Skin of body (tissue), 2 donors: Measurements from ENCODE around the gene RBL1. TPM values are rescaled to one million over a fixed set of nuclear protein-coding genes. Genes with fewer than 3 reads are reported as not detected.
"Not testable (repeated sequence)": the region's sequence is repeated elsewhere in the genome, so short reads cannot be mapped to it uniquely, and the experiment has no call there.

Experiments
- DNase-seq: peaks from one replicate; lab custom pipeline; 2025; lab: John Stamatoyannopoulos, UW
- total RNA-seq: library from RNA; depleted of rRNA; stranded (reverse); fragments of >200 nt; gene quantifications from one replicate; pipeline ENCODE4 v1.2.3, GENCODE V29; 2014

The RBL1 gene
- total RNA-seq, 1 donor from 2014 or later = 8.9 TPM

DNA sequence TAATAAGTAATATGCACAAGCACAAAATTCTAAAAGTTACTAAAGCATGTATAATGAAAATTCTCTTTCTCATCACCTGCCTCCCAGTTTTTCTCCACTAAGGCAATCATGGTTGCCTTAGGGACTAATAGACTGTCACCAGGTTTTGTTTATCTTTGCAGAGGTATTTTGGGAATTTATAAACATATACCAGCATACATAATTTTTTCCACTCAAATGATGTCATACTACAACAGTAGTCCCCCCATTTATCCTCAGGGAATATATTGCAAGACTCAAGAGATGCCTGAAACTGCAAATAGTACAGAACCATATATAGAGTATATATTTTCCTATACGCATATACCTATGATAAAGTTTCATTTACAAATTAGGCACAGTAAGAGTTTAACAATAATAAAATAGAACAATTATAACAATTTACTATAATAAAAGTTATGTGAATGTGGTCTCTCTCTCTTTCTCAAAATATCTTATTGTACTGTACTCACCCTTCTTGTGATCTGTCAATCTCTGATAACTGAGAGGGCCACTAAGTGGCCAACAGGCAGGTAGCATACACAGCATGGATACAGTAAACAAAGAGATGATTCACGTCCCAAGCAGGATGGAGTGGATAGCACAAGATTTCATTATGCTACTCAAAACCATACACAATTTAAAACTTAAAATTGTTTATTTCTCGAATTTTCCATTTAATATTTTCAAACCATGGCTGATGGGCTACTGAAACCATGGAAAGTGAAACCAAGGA, 19.7 kb downstream of the RBL1 start:
- no peak for DNase-seq

DNA sequence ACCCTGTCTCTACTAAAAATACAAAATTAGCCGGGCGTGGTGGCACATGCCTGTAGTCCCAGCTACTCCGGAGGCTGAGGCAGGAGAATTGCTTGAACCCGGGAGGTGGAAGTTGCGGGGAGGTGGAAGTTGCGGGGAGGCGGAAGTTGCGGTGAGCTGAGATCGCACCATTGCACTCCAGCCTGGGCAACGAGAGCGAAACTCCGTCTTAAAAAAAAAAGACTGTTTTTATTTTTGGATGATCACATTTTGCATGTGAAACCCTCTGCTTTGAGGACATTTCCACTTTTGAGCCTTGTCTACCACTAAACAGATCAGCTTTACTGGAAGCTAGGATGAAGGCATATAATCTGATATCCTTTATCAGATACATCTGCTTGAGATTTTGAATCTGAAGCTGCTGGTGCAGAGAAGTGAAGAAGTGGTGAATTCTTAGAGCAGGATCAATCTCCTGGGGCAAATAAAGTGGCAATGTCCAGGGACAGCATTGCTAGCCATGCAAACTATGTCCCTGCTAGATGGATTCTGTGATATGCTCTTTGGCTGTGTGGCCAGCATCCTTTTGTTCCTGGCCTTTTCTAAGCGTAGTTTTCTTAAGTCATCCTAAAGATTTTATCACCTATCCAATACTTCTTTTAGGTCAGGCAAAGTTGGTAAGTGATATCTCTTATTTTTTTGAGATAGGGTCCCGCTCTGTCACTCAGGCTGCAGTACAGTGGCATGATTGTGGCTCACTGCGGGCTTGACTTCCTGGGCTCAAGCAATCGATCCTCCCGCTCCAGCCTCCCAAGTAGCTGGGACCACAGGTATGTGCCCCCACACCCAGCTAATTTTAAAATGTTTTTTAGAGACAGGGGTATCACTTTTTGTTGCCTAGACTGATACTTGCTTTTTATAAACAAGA, 23.3 kb downstream of the RBL1 start:
- DNase-seq = no peak

DNA sequence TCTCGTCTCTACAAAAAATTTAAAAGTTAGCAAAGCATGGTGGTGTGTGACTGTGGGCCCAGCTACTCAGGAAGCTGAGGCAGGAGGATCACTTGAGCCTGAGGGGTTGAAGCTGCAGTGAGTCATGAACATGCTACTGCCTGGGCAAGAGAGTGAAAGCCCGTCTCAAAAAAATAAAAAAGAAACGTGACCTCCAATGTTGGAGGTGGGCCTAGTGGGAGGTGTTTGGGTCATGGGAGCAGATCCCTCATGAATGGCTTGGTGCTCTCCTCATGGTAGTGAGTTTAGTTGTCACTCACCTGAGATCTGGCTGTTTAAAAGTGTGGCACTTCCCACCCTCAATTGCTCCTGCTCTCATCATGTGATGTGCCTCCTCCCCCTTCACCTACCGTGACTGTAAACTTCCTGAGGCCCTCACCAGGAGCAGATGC, 24.3 kb downstream of the RBL1 start:
- no peak for DNase-seq

DNA sequence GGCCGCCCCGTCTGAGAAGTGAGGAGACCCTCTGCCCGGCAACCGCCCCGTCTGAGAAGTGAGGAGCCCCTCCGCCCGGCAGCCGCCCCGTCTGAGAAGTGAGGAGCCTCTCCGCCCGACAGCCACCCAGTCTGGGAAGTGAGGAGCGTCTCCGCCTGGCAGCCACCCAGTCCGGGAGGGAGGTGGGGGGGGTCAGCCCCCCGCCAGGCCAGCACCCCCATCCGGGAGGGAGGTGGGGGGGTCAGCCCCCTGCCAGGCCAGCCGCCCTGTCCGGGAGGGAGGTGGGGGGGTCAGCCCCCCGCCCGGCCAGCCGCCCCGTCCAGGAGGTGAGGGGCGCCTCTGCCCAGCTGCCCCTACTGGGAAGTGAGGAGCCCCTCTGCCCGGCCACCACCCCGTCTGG, 26.2 kb downstream of the RBL1 start:
- not testable (repeated sequence) for DNase-seq

DNA sequence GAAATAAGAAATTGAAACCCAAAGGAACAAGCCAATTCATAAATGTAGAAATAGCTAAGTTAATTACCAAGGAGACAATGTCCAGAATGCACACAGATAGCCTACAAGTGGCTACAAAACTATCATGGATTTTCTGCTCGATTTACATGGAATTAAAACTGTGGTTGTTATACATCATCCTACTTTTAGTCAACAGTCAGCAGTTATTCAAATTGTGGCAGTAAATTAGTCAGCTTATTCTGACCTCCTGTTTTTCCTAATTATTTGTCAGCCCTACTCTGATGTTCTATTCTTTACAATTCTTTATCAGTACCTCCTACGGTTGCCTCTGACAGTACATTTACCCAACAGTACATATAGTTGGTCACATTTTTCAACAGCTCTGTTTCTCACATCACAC, 29.6 kb downstream of the RBL1 start:
- DNase-seq = no peak

DNA sequence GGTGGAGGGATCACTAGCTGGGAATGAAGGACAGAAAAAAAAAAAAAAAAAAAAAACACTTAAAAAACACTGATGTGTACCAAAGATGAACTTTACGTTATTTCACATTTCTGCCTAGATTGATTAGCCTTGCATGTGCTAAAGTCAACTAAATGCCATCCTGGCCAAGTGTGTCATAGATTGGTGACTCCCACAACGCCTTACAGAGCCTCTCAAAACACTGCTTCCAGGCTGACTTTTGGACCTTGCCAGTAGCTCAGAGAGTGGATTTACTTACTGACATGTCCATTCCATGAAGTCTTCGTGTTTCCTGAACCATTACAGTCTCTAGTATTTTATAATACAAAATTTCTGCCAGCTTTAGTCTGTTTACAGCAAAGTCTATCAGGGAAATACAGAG, 40.5 kb downstream of the RBL1 start:
- DNase-seq = no peak

DNA sequence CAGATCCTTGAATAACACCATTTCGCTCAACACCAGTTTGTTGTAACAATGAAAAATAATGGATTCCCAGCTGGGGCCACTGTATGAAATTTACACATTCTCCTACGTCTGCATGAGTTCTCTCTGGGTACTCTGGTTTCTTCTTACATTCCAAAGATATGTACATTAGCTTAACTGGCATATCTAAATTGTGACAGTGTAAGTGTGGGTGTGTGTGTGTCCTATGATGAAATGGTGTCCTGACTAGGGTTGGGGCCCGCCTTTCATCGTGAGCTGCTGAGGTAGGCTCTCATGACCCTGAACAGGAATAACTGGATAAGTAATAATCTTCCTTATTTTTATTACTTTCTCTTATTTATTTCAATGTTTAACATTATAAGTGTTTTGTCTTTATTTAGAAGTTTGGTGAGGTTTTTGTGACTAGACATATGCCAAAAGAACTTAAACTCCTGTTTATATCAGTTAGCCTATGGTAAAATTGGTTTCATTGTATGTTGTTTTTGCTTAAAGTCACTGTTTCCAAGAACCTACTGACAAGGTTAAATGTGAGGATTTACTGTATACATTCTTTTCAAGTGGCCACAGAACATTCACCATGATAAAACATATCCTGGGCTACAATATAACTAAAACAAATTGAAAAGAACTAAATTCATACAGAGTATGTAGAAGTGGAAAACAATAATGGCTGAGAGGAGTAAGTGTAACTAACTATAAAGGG, 42.4 kb downstream of the RBL1 start:
- no peak for DNase-seq

DNA sequence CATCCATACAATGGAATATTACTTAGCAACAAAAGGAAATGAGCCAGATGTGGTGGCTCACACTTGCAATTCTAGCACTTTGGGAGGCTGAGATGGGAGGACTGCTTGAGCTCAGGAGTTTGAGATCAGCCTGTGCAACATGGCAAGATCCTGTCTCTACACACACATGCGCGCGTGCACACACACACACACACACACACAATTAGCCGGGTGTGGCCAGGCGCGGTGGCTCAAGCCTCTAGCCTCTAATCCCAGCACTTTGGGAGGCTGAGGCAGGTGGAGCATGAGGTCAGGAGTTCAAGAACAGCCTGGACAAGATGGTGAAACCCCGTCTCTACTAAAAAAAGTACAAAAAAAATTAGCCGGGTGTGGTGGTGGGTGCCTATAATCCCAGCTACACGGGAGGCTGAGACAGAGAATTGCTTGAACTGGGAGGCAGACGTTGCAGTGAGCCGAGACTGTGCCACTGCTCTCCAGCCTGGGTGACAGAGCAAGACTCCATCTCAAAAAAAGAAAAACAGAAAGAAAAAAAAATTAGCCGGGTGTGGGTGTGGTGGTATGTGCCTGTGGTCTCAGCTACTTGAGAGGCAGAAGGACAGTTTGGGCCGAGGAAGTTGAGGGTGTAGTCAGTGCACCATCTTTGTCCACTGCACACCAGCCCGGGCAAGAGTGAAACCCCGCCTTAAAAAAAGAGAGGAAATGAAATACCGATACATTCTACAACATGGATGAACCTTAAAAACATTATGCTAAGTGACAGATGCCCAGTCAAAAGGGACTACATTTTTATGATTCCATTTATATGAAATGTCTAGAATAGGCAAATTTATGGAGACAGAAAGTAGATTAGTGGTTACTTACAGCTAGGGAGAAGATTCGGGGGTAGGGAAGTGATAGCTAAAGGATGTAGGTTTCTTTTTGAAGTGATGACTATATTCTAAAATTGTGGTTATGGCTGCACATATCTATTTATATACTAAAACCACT, 52.5 kb downstream of the RBL1 start:
- DNase-seq = no peak

DNA sequence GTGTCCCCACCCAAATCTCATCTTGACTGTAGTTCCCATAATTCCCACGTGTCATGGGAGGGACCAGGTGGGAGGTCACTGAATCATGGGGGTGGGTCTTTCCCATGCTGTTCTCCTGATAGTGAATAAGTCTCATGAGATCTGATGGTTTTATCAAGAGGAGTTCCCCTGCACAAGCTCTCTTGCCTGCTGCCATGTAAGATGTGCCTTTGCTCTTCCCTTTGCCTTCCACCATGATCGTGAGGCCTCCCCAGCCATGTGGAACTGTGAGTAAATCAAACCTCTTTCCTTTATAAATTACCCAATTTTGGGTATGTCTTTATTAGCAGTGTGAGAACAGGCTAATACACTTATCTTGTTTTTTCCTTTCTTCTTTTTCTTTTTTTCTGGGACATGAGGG, 56.4 kb downstream of the RBL1 start:
- not testable (repeated sequence) for DNase-seq

DNA sequence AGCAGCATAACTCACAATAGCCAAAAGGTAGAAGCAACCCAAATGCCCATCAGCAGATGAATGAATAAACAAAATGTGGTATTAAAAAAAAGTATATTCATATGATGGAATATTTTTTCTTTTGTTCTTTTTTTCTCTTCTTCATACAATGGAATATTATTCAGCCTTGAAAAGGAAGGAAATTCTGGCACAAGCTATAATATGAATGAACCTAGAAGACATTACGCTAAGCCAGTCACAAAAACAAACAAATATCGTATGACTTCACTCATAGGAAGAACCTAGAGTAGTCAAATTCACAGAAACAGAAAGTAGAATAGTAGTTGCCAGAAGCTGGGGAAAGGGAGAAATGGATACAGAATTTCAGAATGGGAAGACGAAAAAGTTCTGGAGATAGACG, 63.7 kb downstream of the RBL1 start:
- DNase-seq = no peak

DNA sequence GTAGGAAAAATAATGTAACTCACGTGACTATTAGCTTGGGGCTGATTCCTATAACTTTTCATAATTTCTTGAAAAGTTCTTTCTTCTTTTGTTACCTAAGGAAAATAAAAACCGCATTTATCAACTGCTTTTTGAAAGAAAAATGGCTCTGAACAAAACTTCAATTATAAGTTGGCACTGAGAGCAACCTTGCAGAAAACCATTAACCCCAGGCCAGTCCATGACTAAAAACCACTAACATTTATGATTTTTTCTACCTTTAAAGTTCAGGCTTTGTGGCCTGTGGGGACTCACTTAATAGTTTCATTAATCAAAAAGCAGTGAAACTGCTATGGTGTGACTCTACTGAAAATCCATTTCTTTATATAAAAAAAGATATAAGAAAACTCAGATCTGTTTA, 75.2 kb downstream of the RBL1 start:
- no peak for DNase-seq

DNA sequence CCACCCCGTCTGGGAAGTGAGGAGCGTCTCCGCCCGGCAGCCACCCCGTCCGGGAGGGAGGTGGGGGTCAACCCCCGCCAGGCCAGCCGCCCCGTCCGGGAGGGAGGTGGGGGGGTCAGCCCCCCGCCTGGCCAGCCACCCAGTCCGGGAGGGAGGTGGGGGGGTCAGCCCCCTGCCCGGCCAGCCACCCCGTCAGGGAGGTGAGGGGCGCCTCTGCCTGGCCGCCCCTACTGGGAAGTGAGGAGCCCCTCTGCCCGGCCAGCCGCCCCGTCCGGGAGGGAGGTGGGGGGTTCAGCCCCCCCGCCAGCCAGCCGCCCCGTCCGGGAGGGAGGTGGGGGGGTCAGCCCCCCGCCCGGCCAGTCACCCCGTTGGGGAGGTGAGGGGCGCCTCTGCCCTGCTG, 83.2 kb downstream of the RBL1 start:
- not testable (repeated sequence) for DNase-seq

DNA sequence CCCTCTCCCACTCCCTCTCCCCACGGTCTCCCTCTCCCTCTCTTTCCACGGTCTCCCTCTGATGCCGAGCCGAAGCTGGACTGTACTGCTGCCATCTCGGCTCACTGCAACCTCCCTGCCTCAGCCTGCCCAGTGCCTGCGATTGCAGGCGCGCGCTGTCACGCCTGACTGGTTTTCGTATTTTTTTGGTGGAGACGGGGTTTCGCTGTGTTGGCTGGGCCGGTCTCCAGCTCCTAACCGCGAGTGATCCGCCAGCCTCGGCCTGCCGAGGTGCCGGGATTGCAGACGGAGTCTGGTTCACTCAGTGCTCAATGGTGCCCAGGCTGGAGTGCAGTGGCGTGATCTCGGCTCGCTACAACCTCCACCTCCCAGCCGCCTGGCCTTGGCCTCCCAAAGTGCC, 83.9 kb downstream of the RBL1 start:
- DNase-seq = not testable (repeated sequence)

DNA sequence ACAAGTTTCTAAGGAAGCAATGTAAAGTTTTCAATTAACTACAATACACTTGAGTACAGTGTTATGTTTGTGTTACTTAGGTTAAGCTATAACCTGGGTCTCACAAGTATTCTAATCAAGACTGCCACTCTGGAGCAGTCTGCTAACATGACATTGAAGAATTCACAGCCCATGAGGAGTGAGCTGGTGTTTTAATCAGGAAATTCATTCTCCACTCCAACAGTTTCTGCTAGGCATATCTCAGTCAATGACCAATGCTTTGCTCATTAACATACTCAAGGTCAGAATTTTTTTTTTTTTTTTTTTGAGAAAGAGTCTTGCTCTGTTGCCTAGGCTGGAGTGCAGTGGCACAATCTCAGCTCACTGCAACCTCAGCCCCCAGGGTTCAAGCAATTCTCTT, 84.7 kb downstream of the RBL1 start:
- no peak for DNase-seq

DNA sequence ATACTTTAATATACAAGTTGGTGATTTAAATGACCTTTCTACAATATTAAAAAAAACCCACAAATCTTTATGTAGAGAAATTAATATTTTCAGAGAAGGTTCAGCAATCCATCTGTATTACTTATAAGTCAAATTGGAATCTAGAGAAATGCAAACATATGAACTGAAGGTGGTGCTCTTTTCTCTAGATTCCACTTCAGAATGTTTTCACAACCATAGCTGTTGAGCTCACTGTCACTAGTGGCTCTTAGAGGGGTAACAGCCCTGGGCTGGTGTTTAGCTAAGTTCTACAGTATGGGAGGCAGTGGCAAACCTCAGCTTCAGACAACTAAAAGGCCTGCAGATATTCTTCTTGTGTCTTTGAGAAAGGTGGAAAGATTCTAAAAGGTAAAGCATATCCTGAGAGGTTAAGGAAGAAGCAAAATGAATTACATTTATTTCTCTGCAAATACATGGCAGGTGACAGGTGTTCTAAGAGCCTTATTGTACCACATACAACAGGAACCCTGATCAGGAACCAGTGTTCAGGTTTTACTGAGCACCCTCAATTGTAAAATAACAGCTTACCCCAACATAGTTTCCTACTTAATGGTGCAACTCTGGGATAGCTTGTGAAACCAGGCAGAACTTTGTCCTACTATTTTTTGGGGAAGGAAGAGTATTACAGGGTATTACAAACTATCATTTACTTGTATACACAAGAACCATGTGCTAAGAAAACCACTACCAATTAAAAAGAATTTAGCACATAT, 87.7 kb downstream of the RBL1 start:
- DNase-seq = no peak

DNA sequence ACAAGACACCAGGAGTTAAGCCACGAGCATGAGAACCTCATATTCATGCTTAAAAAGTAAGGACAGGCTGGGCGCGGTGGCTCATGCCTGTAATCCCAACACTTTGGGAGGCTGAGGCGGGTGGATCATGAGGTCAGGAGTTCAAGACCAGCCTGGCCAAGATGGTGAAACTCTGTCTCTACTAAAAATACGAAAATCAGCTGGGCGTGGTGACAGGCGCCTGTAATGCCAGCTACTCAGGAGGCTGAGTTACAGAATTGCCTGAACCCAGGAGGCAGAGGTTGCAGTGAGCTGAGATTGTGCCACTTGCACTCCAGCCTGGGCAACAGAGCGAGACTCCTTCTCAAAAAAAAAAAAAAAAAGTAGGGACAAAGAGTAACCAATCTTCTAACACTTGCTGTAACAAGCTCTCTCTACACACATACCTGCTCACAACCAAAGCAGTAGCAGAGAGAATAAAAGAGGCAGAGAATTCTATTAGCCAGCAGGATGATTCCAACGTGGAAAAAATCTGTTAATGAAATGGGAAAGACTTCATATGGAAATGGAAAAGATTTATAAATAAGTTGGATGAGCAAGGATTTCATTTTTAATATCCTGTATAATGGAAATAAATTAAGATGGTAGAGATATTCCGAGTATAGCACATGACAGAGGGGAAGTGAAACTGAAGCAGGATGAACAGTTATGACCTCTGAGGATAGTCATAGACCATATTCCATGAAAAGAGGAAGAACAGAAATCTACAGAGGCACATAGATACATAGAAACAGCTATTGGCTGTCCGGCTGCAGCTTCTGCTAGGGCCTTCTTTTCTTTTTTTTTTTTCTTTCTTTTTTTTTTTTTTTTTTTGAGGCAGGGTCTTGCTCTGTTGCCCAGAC, 90.5 kb downstream of the RBL1 start:
- DNase-seq = not testable (repeated sequence)

DNA sequence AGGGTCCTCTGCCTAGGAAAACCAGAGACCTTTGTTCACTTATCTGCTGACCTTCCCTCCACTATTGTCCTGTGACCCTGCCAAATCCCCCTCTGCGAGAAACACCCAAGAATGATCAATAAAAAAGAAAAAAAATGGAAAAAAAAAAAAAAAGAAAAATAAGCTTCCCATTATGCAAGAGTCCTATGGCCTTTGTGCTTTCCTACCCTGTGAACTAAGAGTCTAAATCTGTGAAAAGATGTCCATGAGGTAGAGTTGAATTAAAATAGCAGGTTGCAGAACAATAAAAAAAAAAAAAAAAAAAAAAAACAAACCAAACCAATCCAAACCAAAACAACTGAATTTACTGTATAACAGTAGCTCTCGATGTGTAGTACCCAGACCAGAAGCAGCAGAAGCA, 94.2 kb downstream of the RBL1 start:
- DNase-seq = not testable (repeated sequence)

DNA sequence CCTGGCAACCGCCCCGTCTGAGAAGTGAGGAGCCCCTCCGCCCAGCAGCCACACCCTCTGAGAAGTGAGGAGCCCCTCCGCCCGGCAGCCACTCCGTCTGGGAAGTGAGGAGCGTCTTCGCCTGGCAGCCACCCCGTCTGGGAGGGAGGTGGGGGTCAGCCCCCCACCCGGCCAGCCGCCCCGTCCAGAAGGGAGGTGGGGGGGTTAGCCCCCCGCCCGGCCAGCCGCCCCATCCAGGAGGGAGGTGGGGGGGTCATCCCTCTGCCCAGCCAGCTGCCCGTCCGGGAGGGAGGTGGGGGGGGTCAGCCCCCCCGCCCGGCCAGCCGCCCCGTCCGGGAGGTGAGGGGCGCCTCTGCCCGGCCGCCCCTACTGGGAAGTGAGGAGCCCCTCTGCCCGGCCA, 95.6 kb downstream of the RBL1 start:
- DNase-seq = not testable (repeated sequence)

DNA sequence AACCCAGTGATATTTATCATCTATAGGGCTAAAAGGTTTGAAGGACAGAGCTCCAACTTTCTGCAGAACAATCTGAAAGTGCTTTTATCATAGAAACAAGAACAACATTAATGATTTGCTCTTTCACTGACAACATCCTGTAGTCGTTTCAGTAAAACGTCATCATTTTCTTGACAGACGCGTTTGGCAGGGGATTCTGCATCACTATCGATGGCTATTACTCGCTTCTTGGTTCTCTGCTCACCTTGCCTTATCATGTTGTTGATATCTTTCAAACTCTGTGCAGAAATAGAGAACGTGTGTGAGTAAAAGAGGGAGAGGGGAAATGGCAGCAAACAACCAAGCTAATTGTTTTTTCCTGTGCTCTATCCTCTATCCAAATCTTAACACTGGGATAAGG, 97.1 kb downstream of the RBL1 start:
- DNase-seq = no peak
